RWPE2 (cell line): ENCODE results near the gene PBRM1.

ENCODE experiments used
- ATAC-seq: fragments of 200-7000 bp; cut with Tn5 transposase; 3 replicates; pipeline ENCODE4 v1.9.1; 2021; ENCODE audit warnings: low read depth
- DNase-seq: peaks from one replicate; pipeline ENCODE4 v3.0.0-alpha.2; 2020; ENCODE audit warnings: low spot score
- H3K27ac ChIP-seq: fragments of 450-650 bp; 2 replicates; pipeline ENCODE4 v1.5.1; 2017; ENCODE audit warnings: mild to moderate bottlenecking; ENCODE audit not compliant: poor library complexity, severe bottlenecking
- H3K27me3 ChIP-seq: fragments of 250-450 bp; sonication (Bioruptor Pico); 2 replicates; pipeline ENCODE4 v1.5.1; 2021; ENCODE audit warnings: mild to moderate bottlenecking, moderate library complexity; ENCODE audit not compliant: insufficient read depth, poor library complexity, severe bottlenecking
- H3K36me3 ChIP-seq: fragments of 250-450 bp; sonication (Bioruptor Pico); 2 replicates; pipeline ENCODE4 v1.5.1; 2020; ENCODE audit warnings: low read depth, mild to moderate bottlenecking, moderate library complexity
- H3K4me1 ChIP-seq: fragments of 250-450 bp; sonication (Bioruptor Pico); 2 replicates; pipeline ENCODE4 v1.5.1; 2021; ENCODE audit warnings: mild to moderate bottlenecking, moderate library complexity; ENCODE audit not compliant: insufficient read depth, poor library complexity, severe bottlenecking
- H3K4me3 ChIP-seq: fragments of 250-450 bp; sonication (Bioruptor Pico); 2 replicates; pipeline ENCODE4 v1.5.1; 2021; ENCODE audit warnings: mild to moderate bottlenecking, moderate library complexity; ENCODE audit not compliant: severe bottlenecking
- H3K9me3 ChIP-seq: fragments of 250-450 bp; sonication (Bioruptor Pico); 2 replicates; pipeline ENCODE4 v1.5.1; 2021; ENCODE audit warnings: mild to moderate bottlenecking, moderate library complexity; ENCODE audit not compliant: severe bottlenecking
- TF ChIP-seq, protein P1 (sequence below): fragments of 450-650 bp; IDR thresholded peaks from one replicate; pipeline ENCODE4 v1.5.1; 2017; ENCODE audit warnings: mild to moderate bottlenecking, moderate library complexity; ENCODE audit not compliant: poor library complexity, severe bottlenecking

Gene PBRM1

DNA sequence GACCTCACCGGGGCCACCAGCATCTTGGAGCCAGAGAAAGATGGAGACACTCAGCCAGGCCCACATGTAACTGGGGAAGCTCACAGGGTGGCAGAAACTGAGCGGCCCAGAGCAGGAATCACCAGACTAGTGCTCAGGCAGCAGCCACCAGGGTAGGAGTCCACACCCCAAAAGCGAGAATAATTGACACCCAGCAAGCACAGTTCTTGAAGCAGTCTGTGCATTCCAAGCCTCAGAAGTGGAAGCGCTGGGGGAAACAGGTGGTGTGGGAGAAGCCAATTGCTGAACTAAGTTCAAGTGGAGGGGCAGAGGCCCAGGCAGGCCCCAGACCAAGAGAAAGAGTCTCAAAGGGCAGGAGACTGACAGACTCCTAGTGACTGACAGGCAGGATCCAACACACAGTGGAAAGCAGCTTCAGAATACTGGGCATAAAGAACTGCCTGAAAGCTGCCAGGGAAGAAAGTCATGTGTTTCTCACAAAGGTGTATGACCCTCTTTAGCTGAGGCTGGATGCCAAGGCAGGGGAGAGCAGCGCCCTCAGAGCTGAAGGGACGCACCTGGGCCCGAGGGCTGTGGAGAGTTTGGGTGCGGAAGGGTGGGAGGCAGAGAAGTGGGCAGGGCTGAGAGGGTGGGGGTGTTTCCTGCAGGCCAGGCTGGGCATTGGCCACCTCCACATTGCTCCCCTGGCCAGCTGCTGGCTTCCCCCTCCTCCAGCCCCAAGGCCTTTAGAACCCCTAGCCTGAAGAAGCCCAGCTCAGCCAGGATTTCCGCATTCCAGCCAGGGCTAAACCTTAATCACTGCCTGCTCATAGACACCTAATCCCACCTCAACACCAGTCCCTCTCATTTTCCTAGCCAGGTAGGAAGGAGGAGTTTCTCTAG, 159.8 kb downstream of the PBRM1 start:
- Histone ChIP-seq H3K36me3 (peaks cover 43% of the 10 kb centered on the region), H3K27ac (peak overlapping the region; percentile 74), H3K27me3 (no peaks in the 10 kb centered on the region), H3K4me1 (peaks cover 17% of the 10 kb centered on the region), H3K4me3 (no peak overlapping the region), H3K9me3 (no peaks in the 10 kb centered on the region)
- DNase-seq (peak; percentile 68), ATAC-seq (peak; percentile 68)
- TF ChIP-seq, protein P1, sequence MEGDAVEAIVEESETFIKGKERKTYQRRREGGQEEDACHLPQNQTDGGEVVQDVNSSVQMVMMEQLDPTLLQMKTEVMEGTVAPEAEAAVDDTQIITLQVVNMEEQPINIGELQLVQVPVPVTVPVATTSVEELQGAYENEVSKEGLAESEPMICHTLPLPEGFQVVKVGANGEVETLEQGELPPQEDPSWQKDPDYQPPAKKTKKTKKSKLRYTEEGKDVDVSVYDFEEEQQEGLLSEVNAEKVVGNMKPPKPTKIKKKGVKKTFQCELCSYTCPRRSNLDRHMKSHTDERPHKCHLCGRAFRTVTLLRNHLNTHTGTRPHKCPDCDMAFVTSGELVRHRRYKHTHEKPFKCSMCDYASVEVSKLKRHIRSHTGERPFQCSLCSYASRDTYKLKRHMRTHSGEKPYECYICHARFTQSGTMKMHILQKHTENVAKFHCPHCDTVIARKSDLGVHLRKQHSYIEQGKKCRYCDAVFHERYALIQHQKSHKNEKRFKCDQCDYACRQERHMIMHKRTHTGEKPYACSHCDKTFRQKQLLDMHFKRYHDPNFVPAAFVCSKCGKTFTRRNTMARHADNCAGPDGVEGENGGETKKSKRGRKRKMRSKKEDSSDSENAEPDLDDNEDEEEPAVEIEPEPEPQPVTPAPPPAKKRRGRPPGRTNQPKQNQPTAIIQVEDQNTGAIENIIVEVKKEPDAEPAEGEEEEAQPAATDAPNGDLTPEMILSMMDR: no peak

DNA sequence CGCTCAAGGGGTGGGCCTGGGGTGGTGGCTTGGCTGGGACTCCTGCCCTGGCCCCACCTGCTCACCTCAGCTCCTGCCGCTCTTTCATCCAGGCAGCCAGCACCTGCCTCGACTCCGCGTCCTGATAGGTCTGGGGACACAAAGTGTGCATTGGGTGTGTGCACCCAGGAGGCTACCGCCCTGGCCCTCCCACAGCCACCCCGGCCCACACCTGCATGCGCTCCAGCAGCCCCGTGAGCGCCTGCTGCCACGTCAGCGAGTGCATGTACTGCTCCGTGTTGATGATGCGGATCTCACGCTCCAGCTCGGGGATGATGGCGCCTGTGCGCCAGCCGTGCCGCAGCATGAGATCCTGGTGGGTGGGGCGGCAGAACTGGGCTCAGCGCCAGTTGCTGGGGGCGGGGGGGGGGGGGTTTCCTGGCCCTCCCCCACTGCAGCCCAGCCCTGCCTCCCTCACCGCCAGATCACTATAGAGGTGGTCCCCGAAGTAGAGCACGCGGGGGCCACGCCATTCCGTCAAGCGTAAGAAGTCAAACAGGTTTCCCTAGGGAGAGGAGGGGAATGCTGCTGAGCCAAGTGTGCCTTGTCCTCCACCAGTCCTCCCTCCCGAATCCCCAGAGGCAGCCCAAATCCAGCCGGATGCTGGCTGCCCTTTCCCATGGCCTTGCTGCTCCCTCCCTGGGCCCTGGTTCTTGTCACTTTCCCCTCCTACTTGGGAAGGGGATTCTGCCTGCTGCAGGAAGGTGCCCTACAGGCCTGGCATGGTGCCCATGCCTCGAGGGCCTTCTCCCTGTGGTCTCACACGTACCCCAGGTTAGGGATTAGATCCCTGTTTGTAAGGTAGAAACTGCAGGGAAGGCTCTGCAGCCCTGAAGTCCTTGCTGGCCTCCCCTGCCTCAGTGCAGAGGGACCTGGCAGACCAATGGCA, 160.7 kb downstream of the PBRM1 start:
- TF ChIP-seq, protein P1: no peak
- Histone ChIP-seq H3K27ac (peak overlapping the region; percentile 74), H3K4me1 (peaks cover 17% of the 10 kb centered on the region), H3K4me3 (no peak overlapping the region), H3K36me3 (peaks cover 43% of the 10 kb centered on the region), H3K9me3 (no peaks in the 10 kb centered on the region), H3K27me3 (no peaks in the 10 kb centered on the region)
- DNase-seq: peak; percentile 57
- no peak for ATAC-seq

DNA sequence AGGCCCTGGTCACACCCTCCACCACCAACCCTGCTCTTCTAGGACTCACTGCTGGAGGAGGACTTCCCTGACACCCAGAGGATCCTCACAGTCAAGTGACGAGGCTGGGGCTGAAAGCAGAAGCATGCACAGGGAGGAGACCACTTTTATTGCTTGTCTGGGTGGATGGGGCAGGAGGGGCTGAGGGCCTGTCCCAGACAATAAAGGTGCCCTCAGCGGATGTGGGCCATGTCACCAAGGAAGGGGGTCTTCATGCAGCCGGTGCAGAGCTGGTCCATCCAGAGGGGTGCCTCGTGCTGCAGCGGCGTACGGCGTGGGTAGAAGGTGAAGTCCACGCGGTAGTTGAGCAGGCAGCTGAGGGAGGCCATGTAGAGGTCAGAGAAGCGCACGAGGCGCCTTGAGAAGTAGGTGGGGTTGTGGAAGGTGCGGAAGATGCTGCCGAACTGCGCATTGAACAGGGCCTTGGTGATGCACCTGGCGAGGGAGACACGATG, 161.4 kb downstream of the PBRM1 start:
- TF ChIP-seq, protein P1: no peak
- H3K9me3 ChIP-seq: no peaks in the 10 kb centered on the region
- H3K27ac ChIP-seq: no peak overlapping the region
- peaks cover 17% of the 10 kb centered on the region for H3K4me1 ChIP-seq
- no peak overlapping the region for H3K4me3 ChIP-seq
- ATAC-seq (no peak), DNase-seq (no peak)
- peaks cover 43% of the 10 kb centered on the region for H3K36me3 ChIP-seq
- H3K27me3 ChIP-seq: no peaks in the 10 kb centered on the region

GRCh38 chr3:52523386-52524257, 162.1 kb downstream of the PBRM1 start:
- no peaks in the 10 kb centered on the region for H3K9me3 ChIP-seq
- peak; percentile 52 for DNase-seq
- no peaks in the 10 kb centered on the region for H3K27me3 ChIP-seq
- peaks cover 38% of the 10 kb centered on the region for H3K36me3 ChIP-seq
- H3K4me3 ChIP-seq: no peak overlapping the region
- TF ChIP-seq, protein P1: no peak
- ATAC-seq: no peak
- peaks cover 17% of the 10 kb centered on the region for H3K4me1 ChIP-seq
- no peak overlapping the region for H3K27ac ChIP-seq
